GM12801 (cell line): ENCODE measurements around the gene WDR18.

ENCODE experiments used
- CTCF ChIP-seq: IDR thresholded peaks from one replicate; pipeline ENCODE4 v1.5.1; 2011; ENCODE audit warnings: control low read depth; ENCODE audit not compliant: insufficient read length; ENCODE audit errors: extremely low read depth

WDR18 gene

GRCh38 chr19:988081-988480 is 3.9 kb downstream of the WDR18 start:
- no peak for TF ChIP-seq CTCF

DNA sequence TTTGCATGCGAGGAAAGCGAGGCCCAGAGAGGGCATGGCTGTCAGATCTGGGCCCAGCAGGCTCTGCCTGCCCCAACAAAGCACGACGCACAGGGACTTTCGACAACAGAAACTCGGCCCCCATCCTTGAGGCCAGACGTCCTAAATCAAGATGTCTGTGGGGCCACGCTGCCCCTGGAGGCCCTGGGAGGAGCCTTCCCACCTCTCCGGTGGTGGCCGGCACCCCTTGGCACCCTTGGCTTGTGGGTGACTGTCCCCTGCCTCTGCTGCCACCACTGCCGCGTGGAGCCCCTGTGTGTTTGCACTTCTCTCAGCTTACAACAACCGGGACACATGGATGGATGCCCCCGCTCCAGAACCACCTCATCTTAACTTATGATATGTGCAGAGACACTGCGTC is 4.4 kb downstream of the WDR18 start:
- TF ChIP-seq CTCF: no peak

GRCh38 chr19:989381-990081 is 5.4 kb downstream of the WDR18 start:
- no peak for TF ChIP-seq CTCF

DNA sequence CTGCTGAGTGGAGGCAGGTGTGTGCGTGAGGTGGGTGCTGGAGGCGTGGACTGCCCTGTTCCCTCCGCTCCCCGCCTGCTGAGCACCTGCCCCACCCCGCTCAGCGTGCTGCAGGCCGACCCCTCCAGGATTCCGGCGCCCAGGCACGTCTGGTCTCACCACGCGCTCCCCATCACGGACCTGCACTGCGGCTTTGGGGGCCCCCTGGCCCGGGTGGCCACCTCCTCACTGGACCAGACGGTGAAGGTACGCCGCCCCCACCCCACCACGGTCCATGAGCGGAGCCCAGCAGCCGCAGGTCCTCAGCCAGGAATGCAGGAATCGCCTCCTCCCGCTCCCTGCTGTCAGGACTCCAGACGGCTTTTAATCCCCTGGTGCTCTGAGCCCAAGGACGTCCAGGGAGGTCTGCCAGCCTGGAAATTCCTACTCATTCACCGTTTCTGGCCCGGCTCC is 6.0 kb downstream of the WDR18 start:
- no peak for TF ChIP-seq CTCF

- TF ChIP-seq CTCF: no peak
Measured at GRCh38 chr19:990746-991145, 6.6 kb downstream of the WDR18 start.

GRCh38 chr19:991174-991931 is 7.2 kb downstream of the WDR18 start:
- no peak for TF ChIP-seq CTCF

DNA sequence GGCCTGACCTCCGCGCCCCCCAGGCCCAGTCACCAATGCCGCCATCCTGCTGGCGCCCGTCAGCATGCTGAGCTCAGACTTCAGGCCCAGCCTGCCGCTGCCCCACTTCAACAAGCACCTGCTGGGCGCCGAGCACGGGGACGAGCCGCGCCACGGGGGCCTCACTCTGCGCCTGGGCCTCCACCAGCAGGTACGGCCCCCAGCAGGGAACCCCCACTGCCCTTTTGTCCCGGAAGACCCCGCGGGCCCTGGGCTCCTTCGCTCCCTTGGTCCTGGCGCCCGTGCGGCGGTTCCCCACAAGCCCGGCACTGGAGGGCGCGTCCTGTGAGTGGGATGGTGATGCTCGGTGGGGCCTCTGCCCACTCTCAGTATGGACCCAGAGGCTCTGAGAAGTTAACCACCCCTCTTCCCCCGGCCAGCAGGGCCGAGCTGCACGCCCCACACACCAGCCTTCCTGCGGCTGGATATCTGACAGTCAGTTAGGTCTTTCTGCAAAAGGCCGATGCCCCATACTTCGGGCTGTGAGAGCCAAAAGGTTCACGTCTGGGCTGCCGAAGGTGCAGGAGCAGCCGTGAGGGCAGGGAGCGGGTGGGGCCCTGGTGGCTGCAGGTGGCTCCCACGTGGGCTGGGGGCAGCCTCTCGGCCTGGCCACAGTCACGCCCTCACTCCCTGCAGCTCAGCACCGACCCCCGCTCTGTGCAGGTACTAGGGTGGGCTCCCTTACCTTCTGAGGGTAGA is 8.0 kb downstream of the WDR18 start:
- TF ChIP-seq CTCF: no peak
